ENCODE measurements around the gene PRKAR2B.
"Not testable (repeated sequence)": the region's sequence is repeated elsewhere in the genome, so short reads cannot be mapped to it uniquely, and the experiment has no call there.

DNA sequence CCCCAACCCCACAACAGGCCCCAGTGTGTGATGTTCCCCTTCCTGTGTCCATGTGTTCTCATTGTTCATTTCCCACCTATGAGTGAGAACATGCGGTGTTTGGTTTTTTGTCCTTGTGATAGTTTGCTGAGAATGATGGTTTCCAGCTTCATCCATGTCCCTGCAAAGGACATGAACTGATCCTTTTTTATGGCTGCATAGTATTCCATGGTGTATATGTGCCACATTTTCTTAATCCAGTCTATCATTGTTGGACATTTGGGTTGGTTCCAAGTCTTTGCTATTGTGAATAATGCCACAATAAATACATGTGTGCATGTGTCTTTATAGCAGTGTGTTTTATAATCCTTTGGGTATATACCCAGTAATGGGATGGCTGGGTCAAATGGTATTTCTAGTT lies 10.5 kb downstream of the PRKAR2B start:
- TF ChIP-seq POLR2A, POLR2AphosphoS5 (IDR thresholded peaks at IDR 0.05): not testable (repeated sequence)
- TF ChIP-seq, protein P1, sequence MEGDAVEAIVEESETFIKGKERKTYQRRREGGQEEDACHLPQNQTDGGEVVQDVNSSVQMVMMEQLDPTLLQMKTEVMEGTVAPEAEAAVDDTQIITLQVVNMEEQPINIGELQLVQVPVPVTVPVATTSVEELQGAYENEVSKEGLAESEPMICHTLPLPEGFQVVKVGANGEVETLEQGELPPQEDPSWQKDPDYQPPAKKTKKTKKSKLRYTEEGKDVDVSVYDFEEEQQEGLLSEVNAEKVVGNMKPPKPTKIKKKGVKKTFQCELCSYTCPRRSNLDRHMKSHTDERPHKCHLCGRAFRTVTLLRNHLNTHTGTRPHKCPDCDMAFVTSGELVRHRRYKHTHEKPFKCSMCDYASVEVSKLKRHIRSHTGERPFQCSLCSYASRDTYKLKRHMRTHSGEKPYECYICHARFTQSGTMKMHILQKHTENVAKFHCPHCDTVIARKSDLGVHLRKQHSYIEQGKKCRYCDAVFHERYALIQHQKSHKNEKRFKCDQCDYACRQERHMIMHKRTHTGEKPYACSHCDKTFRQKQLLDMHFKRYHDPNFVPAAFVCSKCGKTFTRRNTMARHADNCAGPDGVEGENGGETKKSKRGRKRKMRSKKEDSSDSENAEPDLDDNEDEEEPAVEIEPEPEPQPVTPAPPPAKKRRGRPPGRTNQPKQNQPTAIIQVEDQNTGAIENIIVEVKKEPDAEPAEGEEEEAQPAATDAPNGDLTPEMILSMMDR (IDR thresholded peaks at IDR 0.05): not testable (repeated sequence)

Measured in transverse colon (tissue), 4 donors.